Testis (tissue), 3 donors: ENCODE measurements around the gene CCDC181. TPM values are rescaled to one million over a fixed set of nuclear protein-coding genes. Genes with fewer than 3 reads are reported as not detected.
A peak's percentile ranks its signal among the peaks of the same experiment; 100 is the strongest.

ENCODE experiments used
- DNase-seq: peaks from one replicate; pipeline ENCODE4 v3.0.0-alpha.2; 2019
- H3K27ac ChIP-seq, 2 donors: fragments of 200-600 bp; sonication (generic); one replicate each; pipeline ENCODE4 v1.5.1; 2019
- H3K27me3 ChIP-seq: fragments of 200-600 bp; sonication (generic); one replicate; pipeline ENCODE4 v1.5.1; 2019
- H3K36me3 ChIP-seq: fragments of 200-600 bp; sonication (generic); one replicate; pipeline ENCODE4 v1.5.1; 2017; ENCODE audit warnings: low read depth; ENCODE audit errors: missing control alignments
- H3K4me1 ChIP-seq: fragments of 200-600 bp; sonication (generic); one replicate; pipeline ENCODE4 v1.5.1; 2019
- H3K4me3 ChIP-seq, 2 donors: fragments of 200-600 bp; sonication (generic); one replicate each; pipeline ENCODE4 v1.5.1; 2017 to 2019
- H3K9me3 ChIP-seq: fragments of 200-600 bp; sonication (generic); one replicate; pipeline ENCODE4 v1.5.1; 2017
- POLR2A ChIP-seq: fragments of 450-650 bp; IDR thresholded peaks from one replicate; pipeline ENCODE4 v1.6.1; 2017; ENCODE audit warnings: antibody characterized with exemption, mild to moderate bottlenecking, moderate library complexity
- WGBS, 2 donors: methylation state at CpG; one replicate each; pipeline ENCODE4 v1.1.5; 2018; 5-methylcytosine and 5-hydroxymethylcytosine counted together
- intact Hi-C: fragments of 100-400 bp; cut with DNase I; formaldehyde crosslinking; loops from one replicate; pipeline ENCODE4 v1.15.1; 2023; ENCODE audit warnings: low total_unique reads
- polyA plus RNA-seq: library from polyadenylated mRNA; stranded (reverse); fragments of 350-450 nt; fragmentation: Illumina TruSeq; extraction: RNeasy Lipid Tissue Mini Kit (QIAGEN cat#74804); gene quantifications from one replicate; pipeline ENCODE4 v1.2.3, GENCODE V29; 2014; ENCODE audit warnings: low read depth, low replicate concordance; ENCODE audit not compliant: insufficient read depth
- total RNA-seq, 2 donors: library from RNA; depleted of rRNA; stranded (reverse); fragments of >200 nt; gene quantifications; one replicate each; pipeline ENCODE4 v1.2.3, GENCODE V29; 2016
- TF ChIP-seq, protein P1 (sequence below), 3 experiments: fragments of 450-650 bp in 2 of 3; fragments of 200-600 bp in 1 of 3; sonication (generic) in 1 of 3; IDR thresholded peaks; one replicate each; pipeline ENCODE4 v1.5.1; 2016 to 2019; ENCODE audit warnings: antibody characterized with exemption in 3 of 3, mild to moderate bottlenecking in 2 of 3, moderate library complexity in 1 of 3

The CCDC181 gene
- total and polyA plus RNA-seq, 3 donors from 2014 or later: 14.2 to 27.1 (median 17.5) TPM

DNA sequence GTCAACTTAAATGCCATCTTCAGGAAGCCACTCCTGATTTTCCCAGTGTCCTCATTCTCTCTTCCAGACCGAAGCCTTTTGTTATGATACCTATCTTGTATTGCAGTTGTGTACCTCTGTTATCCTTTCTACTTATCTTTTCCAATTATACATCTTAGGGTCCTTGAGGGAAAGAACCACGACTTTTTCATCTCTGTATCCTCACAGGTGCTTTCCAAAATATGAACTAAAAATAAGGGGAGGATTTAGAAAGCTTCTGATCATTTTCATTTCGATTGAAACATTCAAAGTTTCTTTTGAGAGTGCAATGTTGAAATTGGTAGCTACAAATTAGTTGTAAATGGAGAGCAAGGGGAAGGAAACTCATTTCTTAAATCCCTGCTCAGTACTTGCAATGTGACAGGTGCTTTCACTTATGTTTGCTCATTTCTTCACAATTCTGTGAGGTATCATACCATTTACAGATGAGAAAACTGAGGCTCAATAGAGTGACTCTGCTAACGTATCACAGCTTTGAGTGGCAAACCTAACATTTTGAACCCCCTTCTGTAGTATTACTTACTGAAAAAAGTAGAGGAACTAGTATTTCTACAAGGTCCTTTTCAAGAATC, 34.2 kb upstream of the CCDC181 start:
- DNase-seq: no peak
- TF ChIP-seq, protein P1, sequence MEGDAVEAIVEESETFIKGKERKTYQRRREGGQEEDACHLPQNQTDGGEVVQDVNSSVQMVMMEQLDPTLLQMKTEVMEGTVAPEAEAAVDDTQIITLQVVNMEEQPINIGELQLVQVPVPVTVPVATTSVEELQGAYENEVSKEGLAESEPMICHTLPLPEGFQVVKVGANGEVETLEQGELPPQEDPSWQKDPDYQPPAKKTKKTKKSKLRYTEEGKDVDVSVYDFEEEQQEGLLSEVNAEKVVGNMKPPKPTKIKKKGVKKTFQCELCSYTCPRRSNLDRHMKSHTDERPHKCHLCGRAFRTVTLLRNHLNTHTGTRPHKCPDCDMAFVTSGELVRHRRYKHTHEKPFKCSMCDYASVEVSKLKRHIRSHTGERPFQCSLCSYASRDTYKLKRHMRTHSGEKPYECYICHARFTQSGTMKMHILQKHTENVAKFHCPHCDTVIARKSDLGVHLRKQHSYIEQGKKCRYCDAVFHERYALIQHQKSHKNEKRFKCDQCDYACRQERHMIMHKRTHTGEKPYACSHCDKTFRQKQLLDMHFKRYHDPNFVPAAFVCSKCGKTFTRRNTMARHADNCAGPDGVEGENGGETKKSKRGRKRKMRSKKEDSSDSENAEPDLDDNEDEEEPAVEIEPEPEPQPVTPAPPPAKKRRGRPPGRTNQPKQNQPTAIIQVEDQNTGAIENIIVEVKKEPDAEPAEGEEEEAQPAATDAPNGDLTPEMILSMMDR (IDR thresholded peaks at IDR 0.05): no peak
- TF ChIP-seq POLR2A: no peak
- 65 to 67% methylated on average over 4 of the region's 4 CpGs for WGBS, 2 donors
- no peaks in the 10 kb centered on the region for H3K4me1 ChIP-seq
- H3K27me3 ChIP-seq: no peaks in the 10 kb centered on the region
- intact Hi-C loops: no loop called here
- no peak overlapping the region for H3K27ac ChIP-seq
- H3K4me3 ChIP-seq: no peak overlapping the region
- H3K36me3 ChIP-seq: no peaks in the 10 kb centered on the region
- no peaks in the 10 kb centered on the region for H3K9me3 ChIP-seq

DNA sequence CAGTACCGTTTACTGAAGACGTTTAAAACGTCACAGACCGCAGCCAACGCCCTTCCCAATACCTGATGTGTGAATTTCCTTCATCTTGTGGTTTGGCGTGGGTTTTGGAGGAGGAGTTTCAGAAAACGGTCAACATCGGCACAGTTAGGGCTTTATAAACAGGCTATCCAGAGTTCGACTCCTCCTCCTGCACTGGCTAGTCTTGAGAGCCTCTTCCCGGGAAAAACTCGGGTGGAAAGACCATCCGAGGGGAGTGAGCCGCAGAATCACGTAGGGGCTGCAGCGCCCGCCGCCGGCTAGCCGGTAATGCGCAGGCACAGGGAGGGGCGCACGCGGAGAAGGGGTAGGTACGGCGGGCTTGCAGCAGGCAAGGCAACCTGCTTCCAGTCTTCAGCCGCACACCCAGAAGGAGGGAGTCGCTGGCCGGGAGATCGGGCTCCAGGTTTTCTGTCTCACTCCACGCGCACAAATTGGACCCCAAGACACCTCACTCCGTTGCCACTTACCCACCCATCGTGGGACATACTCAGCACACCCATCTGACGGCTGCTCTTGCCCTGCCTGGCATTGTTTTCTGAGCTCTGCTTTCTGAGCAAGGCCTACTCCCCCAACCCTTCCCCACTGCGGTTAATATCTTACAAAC, 33.0 kb upstream of the CCDC181 start:
- intact Hi-C loops: no loop called here
- peak; percentile 25 for DNase-seq
- Histone ChIP-seq H3K27ac (no peak overlapping the region), H3K4me1 (no peaks in the 10 kb centered on the region), H3K4me3 (peak overlapping the region; percentile 37 to 40), H3K36me3 (no peaks in the 10 kb centered on the region), H3K27me3 (no peaks in the 10 kb centered on the region), H3K9me3 (no peaks in the 10 kb centered on the region)
- TF ChIP-seq, protein P1 (IDR thresholded peaks at IDR 0.05): no peak
- TF ChIP-seq POLR2A: no peak
- 6 to 14% methylated on average over 17 to 35 of the region's 35 CpGs for WGBS, 2 donors

DNA sequence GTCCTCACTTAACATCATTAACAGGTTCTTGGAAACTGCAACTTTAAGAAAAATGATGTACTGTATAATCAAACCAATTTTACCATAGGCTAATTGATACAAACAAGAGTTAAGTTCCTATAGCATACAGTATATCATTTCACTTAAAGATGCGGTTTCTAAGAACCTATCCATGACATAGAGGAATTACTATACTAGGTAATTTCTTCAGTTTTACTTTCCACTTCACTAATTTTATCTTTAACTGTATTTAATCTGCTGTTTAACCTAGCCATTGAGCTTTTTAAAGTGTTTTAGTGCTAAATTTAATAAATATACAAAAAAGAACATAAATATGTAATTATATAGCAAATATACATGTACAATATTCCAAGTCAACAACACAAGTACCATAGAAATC, 30.2 kb upstream of the CCDC181 start:
- intact Hi-C loops: no loop called here
- Histone ChIP-seq H3K4me1 (no peaks in the 10 kb centered on the region), H3K9me3 (no peaks in the 10 kb centered on the region), H3K36me3 (no peaks in the 10 kb centered on the region), H3K4me3 (no peak overlapping the region), H3K27me3 (no peaks in the 10 kb centered on the region), H3K27ac (no peak overlapping the region)
- TF ChIP-seq, protein P1 (IDR thresholded peaks at IDR 0.05): no peak
- no peak for TF ChIP-seq POLR2A
- DNase-seq: no peak
- 98 to 100% methylated on average over 1 of the region's 1 CpG for WGBS, 2 donors

DNA sequence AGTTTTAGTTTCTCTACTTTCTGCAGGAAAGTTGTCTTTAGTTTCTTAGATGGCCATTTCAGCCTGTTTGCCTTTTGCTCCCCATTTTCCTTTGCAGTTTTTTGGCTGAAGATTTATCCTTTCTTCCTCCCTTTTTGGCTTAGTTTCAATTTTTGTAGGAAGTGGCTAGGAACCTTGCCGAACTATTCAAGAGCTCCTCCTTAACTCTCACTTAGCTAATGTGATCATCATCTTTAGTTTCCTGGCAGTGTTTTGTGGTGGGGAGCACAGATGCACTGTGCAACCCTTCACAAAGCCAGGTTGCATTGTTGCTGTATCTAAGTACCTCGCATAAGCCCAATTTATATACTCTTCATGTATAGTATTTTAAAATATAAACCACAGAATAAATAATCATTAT, 28.8 kb upstream of the CCDC181 start:
- Histone ChIP-seq H3K36me3 (no peaks in the 10 kb centered on the region), H3K27me3 (no peaks in the 10 kb centered on the region), H3K4me3 (no peak overlapping the region), H3K27ac (no peak overlapping the region), H3K4me1 (no peaks in the 10 kb centered on the region), H3K9me3 (no peaks in the 10 kb centered on the region)
- DNase-seq: no peak
- 68 to 74% methylated on average over 2 of the region's 2 CpGs for WGBS, 2 donors
- TF ChIP-seq, protein P1 (IDR thresholded peaks at IDR 0.05): no peak
- TF ChIP-seq POLR2A: no peak
- intact Hi-C loops: no loop called here

DNA sequence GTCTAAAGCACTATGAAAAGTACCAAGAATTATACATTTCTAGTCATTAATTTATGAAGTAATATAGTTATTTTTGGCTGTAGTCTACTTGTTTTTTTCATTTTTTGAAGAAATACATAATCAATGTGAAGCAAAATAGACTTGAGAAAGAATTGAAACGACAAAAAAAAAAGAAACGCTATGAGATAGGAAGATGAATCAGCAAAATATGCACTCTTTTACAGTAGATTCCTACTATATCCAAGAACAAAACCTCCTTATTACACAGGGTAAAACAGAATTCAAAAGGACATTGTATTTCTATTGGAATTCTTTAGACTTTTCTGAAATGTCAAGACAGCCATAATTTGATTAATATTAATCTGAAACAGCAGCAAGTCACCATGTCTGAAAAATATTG, 25.6 kb upstream of the CCDC181 start:
- no peaks in the 10 kb centered on the region for H3K9me3 ChIP-seq
- H3K4me1 ChIP-seq: no peaks in the 10 kb centered on the region
- no peak for TF ChIP-seq POLR2A
- TF ChIP-seq, protein P1 (IDR thresholded peaks at IDR 0.05): no peak
- intact Hi-C loops: no loop called here
- no peak for DNase-seq
- no peaks in the 10 kb centered on the region for H3K27me3 ChIP-seq
- no peak overlapping the region for H3K4me3 ChIP-seq
- H3K36me3 ChIP-seq: no peaks in the 10 kb centered on the region
- H3K27ac ChIP-seq: no peak overlapping the region
- WGBS, 2 donors: 88 to 92% methylated on average over 2 of the region's 2 CpGs
